HT1080 (cell line): Measurements from ENCODE around the gene POLR2H. TPM values are rescaled to one million over a fixed set of nuclear protein-coding genes. Genes with fewer than 3 reads are reported as not detected.
"Not testable (repeated sequence)": the region's sequence is repeated elsewhere in the genome, so short reads cannot be mapped to it uniquely, and the experiment has no call there.

ENCODE experiments used
- DNase-seq: peaks from one replicate; pipeline ENCODE4 v3.0.0-alpha.2; 2015; ENCODE audit warnings: low read depth
- total RNA-seq: library from RNA; depleted of rRNA; stranded (reverse); fragments of >200 nt; shearing (Covaris generic); gene quantifications from 2 replicates; pipeline ENCODE4 v1.2.3, GENCODE V29; 2014

POLR2H gene
- total RNA-seq, 1 experiment from 2014 or later, result 327 TPM

DNA sequence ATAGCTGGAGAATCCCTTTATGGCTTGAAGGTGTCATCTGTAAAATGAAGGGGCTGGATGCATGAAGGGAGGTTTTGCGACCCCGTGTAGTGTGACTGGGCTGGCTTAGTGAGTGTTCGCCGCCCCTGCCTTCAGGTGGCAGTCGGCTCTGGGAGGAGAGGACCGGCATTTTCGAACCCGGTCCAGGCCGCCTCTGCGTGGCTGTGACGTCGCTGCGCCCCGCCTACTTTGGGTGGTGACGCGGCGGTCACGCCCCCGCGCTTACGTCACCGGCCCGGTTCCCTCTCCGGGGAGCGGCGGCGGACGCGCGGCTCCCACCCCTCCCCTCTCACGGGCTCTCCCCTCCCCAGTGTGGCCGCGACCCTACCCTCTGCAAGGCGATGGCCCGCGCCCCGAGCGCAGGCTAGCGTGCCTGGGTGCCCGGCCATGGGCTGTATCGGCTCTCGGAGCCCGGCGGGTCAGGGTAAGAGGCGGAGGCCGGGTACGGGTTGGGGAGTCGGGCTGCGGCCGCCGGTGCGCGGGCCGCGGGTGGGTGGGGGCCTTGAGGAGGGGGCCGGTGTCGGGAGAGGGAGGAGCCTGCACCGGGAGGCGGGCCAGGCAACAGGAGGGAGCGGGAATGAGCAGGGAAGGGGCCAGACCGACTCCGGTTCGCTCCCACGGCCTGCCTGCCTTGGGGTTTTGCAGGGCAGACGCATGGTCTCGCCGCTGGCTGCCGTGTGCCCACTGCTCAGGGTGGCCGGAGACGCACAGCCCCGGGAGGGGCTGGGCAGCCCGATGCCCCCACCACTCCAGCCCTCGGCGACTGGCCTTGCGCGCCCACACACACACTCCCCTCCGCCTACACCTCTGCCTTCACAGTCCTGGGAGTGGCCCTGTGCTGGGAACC, 25.6 kb upstream of the POLR2H start:
- peak; percentile 85 for DNase-seq

DNA sequence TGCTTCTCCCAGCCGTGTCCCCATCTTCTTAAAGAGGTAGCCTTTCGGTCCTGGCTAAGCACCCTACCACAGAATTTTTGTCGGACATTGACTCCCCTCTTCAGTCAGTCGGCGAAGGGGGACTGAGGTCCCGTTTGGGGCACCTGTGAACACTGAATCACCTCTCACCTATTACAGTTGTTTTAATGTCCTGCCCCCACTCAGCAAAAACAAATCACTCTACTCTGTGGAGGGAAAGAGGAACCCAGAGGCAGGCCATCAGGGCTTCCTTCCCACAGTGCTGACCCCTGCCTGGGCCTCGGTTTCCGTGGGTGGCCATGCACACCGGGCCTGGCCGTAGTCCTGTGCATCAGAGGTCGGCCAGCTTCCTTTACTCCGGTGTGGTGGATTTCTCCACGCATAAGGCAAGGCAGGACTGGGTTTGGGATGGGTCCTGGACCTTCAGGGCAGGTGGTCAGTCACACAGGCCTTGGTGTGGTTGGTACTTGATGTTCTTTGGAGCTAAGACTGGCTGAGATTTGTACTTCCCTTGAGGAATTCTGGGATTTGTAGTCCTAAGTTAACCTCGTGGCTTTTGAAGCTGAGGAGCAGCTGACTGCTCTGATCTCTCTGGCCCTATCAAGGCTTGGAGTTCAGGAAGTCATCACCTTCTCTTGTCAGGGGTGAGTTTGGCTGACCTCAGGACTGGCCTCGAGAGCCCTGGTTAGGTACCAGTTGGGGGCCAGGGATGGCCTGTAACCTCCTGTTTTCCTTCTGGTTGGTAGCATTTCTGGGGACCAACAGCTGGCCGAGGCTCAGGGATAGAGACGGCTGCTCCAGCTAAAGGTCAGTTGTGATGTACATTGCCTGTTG, 24.7 kb upstream of the POLR2H start:
- peak; percentile 79 for DNase-seq

DNA sequence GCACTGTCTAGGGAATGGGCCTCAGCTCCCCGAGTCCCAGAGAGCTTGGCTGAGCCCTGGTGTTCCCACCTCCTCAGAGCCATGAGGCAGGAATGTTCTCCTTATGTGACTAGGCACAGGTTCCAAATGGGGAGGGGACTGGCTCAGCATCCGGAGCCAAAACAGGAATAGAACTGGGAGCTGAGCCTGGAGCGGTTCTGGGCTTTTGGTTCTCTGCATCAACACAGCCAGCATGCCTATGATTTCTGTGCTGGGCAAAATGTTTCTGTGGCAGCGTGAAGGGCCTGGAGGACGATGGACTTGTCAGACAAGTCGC, 24.2 kb upstream of the POLR2H start, which contains the start of gene FAM131A:
Gene FAM131A, plus strand, starts transcription at position 202 of the 316 bp plus-strand sequence. Its CDS starts 31 bp downstream, at position 233.
- no peak for DNase-seq

- no peak for DNase-seq
Observed at GRCh38 chr3:184337981-184338380, 23.5 kb upstream of the POLR2H start.

DNA sequence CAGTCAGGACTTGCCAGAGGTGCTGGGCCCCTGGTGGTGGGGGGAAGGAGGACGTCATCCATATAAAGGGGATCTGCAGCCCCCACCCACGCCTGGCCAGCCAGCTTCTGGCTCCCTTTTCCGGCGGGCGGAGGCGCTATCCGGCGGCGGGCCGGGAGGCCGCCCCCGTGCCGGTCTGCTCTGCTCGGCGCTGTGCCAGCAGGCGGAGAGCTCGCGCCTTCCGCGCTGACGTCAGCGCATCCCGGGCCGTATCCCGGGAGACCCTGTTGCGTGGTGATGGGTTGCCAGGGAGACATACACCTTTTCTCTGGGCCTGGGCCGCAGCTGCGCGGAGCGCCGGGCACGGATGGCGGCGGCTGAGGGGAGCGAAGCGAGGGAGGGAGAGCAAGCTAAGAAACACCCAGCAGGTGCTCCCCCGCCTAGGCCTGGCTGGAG, 23.0 kb upstream of the POLR2H start:
- DNase-seq, result no peak

- no peak for DNase-seq
Observed at GRCh38 chr3:184339001-184339400, 22.5 kb upstream of the POLR2H start.

GRCh38 chr3:184339451-184340135, 21.9 kb upstream of the POLR2H start:
- not testable (repeated sequence) for DNase-seq

DNA sequence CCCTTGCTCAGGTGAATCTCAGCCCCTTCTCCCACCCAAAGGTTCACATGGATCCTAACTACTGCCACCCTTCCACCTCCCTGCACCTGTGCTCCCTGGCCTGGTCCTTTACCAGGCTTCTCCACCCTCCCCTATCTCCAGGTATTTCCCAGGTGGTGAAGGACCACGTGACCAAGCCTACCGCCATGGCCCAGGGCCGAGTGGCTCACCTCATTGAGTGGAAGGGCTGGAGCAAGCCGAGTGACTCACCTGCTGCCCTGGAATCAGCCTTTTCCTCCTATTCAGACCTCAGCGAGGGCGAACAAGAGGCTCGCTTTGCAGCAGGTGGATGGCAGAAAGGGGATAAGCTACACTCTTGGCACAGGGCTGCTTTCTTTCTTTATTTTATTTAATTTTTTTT, 19.6 kb upstream of the POLR2H start:
- DNase-seq, result no peak

DNA sequence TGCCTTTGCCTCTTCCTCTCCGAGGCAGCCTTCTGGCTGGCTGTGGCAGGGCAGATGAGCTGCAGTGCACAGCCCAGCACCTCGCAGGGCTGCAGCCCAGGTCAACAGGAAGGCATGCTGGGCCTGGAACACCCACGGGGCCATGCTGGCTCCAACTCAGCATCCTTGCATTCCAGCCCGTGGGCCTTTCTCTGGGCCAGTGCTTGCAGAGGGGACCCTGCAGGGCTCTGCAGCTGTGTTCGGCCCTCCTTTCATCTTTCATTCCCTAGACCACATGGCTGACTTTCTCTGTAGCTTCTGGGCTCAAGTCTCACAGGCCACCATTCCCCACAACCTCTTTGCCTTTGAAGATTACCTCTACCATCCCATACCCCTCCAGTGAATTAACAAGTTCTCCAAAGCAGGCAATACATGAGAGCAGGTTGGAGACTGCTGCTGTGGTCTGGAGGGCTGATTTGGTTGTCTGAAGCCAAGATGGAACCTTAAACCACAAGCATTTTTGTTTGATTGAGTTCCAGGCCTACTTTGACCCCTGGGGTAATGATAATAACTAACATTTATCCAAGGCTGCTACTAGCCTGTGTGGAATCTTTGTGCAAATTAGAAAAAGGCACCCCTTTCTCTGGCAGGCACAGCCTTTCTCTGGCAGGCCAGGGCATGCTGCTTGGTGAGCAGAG, 18.2 kb upstream of the POLR2H start:
- DNase-seq, result no peak

- DNase-seq, result no peak
Observed at GRCh38 chr3:184344579-184345316, 16.8 kb upstream of the POLR2H start.

DNA sequence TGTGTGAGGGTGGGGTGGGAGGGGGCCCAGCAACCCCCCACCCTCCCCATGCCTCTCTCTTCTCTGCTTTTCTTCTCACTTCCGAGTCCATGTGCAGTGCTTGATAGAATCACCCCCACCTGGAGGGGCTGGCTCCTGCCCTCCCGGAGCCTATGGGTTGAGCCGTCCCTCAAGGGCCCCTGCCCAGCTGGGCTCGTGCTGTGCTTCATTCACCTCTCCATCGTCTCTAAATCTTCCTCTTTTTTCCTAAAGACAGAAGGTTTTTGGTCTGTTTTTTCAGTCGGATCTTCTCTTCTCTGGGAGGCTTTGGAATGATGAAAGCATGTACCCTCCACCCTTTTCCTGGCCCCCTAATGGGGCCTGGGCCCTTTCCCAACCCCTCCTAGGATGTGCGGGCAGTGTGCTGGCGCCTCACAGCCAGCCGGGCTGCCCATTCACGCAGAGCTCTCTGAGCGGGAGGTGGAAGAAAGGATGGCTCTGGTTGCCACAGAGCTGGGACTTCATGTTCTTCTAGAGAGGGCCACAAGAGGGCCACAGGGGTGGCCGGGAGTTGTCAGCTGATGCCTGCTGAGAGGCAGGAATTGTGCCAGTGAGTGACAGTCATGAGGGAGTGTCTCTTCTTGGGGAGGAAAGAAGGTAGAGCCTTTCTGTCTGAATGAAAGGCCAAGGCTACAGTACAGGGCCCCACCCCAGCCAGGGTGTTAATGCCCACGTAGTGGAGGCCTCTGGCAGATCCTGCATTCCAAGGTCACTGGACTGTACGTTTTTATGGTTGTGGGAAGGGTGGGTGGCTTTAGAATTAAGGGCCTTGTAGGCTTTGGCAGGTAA, 16.0 kb upstream of the POLR2H start:
- peak; percentile 82 for DNase-seq

DNA sequence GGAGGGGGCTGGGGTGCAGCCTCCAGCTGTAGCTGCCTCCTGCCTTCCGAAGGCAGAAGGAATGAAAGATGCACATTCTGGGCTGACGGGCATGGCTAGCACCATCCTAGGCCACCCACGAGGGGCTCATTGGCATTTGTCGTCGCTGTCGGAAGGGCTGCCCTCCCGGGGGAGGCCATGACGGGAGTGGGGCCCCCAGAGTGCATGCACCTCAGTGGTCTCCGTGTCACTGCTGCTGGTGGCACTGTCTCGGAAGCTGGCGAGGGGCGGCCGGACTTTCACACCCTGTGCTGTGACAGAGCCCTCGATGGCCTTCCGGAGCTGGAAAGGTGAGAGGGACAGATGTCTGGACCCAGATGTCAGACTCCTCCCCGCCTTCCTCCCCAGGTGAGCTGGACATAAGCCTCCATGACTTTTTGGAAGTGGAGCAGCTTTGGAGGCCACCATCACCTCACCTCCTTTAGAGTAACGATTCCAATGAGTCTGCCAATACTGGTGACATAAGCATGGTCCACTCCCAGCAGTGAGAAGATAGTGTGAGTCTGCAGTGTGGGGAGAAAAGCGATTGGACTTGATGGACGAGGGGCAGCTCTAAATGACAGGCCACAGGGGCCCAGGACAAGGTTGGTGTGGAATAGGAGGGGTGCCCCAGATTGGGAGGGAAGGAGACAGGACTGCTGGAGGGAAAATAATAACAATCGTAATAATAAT, 14.9 kb upstream of the POLR2H start:
- no peak for DNase-seq

- DNase-seq, result no peak
Observed at GRCh38 chr3:184347321-184348056, 14.0 kb upstream of the POLR2H start.

DNA sequence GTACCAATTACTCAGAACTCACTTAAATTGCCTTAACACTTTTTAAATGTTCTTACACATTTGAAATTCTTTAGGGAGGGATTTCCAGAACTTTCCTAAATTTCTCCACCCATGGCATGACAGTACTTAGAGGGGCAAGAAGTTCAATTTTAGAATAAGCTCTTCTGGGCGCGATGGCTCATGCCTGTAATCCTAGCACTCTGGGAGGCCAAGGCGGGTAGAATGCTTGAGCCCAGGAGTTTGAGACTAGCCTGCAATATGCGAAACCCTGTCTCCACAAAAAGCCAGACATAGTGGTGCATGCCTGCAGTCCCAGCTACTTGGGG, 13.5 kb upstream of the POLR2H start:
- DNase-seq, result no peak

DNA sequence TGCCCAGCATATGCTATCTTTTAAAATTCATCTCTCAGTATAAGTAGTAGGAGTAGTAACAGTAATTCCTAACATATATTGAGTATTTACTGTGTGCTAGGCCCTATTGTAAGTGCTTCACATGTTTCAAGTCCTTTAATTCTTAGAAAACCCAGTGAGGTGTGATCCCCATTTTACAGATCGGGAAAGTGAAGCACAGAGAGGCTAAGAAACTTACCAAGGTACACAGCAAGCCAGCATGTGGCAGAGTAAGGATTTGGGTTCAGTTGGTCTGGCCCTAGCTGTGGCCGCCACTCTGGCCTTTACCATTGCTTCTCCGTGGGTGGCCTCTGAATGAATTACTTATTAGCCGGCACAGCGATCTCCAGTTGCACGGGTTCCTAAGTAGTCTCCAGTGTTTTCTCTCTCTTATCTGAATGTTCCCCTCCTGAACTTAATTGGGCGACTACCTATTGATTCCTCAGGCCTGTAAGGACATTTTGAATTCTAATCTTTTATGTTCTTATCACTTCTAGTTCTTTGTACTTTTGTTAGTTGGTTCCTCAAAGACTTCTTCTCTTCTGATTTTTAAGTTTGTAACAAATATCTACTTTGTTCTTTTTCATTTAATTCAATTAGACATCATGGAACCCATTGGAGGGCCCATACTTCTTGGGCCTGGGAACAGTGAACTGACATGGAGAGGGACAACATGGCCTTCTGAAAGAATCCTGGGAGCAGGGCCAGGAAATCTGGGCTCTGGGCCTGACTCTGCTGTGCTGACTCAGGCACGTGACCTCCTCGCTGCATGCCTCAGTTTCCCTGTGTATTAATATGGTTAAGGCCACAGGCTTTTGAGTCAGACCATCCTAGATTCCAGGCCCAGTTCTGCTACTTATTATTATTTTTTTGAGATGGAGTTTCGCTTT, 11.7 kb upstream of the POLR2H start:
- no peak for DNase-seq

DNA sequence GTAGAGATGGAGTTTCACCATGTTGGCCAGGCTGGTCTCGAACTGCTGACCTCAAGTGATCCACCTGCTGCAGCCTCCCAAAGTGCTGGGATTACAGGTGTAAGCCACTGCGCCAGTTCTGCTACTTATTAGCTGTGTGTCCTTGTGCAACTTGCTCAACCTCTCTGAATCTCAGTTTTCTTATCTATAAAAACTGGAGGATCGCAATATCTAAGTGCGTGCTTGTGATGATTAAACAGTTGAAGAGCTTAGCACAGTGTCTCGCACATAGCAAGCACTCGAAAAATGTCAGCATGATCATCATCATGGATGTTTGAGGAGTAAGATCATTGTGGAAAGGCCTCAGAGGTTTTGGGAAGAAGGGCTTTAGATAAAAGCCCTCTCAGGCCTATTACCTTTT, 10.9 kb upstream of the POLR2H start:
- no peak for DNase-seq

GRCh38 chr3:184351511-184352148, 9.9 kb upstream of the POLR2H start:
- no peak for DNase-seq
